ENCODE data around the gene ARSI.
A peak's percentile ranks its signal among the peaks of the same experiment; 100 is the strongest.

Gene ARSI

GRCh38 chr5:150306775-150307174 is 4.1 kb upstream of the ARSI start:
- no peak for DNase-seq

DNA sequence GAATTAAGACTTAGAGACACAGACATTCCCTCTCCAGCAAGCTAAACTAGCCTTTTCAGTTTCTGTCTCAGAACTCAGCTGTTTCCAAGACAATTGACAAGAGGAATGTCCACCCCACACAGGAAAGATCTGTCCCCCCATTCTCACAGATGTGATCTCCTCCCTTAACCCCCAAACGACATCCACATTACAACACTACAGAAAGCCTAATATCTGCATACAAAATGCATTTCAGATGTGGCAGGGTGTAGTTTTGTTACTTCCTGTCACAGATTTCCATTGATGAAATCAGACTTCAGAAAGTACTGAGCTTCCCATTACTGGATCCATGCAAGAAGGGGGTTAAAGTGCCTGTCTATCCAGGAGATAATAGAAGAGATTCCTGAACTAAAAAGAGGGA is 2.9 kb upstream of the ARSI start:
- DNase-seq = no peak

- DNase-seq = no peak
Observed at GRCh38 chr5:150305095-150305494, 2.4 kb upstream of the ARSI start.

GRCh38 chr5:150304481-150305081 is 1.9 kb upstream of the ARSI start:
- no peak for DNase-seq

DNA sequence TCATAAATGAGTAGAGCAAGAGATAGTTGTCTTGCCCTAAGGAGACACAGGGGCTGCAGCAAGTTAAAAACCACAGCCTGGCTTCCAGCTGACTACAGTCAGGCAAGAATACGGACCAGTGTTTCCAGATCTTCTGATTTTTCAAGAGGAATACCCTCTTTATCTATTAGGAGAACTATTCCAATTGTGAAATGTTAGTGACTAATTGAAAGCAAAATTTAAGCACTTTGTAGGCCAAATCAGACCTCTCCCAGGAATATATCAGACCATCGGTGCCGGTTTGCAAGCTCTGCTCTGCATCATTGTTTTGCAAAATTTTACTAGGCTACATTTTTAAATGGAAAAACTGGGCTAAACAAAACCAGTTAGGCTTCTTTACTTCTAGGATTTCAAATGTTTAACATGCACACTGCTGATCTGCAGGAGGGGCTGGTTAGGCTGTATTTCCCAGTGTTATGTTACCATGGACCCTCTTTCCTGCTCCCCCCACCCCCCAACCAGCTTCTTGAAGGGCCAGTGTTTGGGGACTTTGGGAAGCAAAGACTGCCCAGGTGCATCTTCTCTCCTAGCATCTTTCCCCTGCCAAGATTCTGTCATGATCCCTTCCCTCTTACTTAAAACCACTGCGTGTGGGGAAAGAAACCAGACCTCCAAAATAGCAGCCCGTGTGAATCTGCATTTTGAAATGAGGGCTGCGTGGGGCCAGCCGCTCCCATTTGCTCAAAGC is 1.1 kb upstream of the ARSI start:
- DNase-seq = no peak

- no peak for DNase-seq
Observed at GRCh38 chr5:150303070-150303615, 438 bp upstream of the ARSI start.

GRCh38 chr5:150301901-150302300 is 804 bp downstream of the ARSI start:
- DNase-seq = no peak

DNA sequence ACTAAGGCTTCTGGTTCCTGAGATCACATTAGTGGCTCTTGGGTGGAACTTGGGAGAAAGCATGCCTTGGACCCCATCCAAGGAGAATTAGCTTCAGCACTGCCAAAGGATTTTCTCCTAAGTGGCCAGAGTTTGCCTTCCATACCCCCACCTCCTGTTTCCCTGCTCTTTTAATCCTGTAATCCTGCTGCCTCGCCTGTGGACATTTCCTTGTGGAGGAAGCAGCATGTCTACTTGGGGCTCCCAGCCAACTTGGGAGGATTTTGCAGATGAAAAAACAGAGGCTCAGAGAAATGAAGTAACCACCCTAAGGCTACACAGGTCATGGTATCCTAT is 1.6 kb downstream of the ARSI start:
- no peak for DNase-seq

GRCh38 chr5:150300496-150301169 is 2.1 kb downstream of the ARSI start:
- no peak for DNase-seq

DNA sequence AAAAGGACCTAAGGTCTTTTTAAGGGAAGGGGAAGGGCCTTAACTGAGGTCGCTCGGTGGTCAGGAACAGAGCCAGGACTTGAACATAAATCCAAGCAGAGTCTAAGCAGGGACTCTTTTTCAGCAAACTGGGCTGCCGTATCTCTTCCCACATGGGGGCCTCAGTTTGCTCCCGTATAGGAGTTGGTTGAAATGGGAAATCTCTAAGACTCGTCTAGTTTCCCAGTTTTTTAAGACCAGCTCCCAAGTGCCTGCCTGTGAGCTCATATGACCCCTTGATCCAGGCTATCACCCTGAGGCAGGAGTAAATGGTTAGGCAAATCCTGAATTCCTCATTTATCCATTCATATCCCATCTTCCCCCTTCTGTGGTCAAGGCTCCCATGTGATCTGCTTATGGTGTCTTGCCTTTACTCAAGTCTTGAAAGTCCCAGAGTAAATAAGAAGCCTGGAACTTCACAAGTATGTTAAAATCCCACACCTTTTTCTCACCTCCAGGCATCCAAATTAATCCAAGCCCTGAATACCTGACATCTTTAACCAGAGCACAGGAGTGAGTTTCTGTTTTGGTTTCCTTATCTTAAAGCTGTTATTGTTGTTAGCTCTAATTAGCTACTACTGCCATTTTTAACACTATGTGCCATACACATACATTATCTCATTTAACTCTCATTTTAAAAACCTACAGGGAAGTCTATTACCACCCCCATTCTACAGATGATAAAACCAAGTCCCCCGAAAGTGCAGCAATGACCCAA is 3.0 kb downstream of the ARSI start:
- no peak for DNase-seq

GRCh38 chr5:150298701-150299451 is 3.8 kb downstream of the ARSI start:
- DNase-seq = peak; percentile 27 to 56 (median 43)

- DNase-seq = no peak
Observed at GRCh38 chr5:150297934-150298595, 4.6 kb downstream of the ARSI start.

DNA sequence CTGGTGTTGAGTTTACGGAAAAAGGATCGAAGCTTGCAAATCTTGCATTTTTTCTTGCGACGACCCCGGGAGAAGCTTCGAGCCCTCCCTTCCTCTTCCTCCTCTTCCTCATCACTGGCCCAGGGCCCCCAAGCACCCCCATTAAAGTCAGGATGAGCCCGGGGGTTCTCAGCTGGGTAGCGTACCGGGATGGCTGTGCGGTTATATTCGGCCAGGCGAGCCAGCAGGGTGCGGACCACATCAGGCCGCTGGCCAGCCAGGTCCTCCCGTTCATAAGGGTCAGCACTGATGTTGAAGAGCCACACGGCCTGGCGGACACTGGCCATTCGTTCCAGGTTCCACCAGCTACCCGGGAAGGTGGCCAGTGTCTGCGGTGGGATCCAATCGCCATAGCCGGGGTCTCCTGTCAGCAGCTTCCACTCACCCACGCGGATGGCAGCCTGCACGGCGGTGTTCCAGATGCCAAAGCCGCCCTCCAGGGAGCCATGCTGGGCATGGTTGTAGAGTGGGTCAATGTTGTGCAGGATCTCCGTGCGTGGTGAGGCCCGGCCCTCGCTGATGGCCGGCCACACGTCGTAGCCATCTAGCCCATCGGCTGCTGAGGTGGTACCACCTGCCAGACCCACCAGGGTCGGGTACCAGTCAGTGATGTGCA is 5.3 kb downstream of the ARSI start:
- DNase-seq = no peak

GRCh38 chr5:150296496-150296895 is 6.2 kb downstream of the ARSI start:
- DNase-seq = no peak

DNA sequence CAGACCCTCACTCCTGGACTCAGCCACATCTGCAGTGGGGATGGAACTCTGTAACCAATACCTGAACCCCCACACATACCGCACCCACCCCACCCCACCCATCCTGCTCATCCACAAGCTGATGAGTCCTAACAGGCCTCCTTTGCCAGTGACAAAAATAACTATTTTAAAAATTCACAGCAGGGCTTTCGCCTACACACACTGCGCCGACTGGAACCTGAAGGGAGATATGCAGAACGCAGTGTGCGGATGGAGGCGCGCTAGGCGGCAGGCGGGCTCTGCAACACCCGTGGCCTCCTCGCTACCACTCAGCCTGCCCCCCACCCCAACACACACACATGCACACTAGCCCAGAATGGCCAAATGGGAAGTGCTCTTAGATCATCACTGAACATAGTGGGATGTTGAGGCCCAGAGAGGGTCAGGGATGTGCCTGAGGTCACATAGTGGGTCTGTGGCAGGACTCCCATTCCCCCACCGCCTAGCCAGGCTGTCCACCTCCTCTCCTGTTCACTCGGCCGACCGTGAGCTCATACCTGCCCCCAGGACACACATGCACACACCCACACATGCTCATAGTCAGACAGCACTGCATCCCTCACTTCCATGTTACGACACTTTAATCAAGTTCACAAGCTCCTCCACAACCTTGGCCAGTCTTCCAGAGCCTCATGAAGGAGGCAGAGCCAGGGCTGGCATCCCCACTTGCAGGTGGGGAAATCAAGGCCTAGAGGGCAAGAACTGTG is 6.8 kb downstream of the ARSI start:
- DNase-seq = no peak

- peak; percentile 80 to 92 (median 84) for DNase-seq
Observed at GRCh38 chr5:150295172-150295634, 7.5 kb downstream of the ARSI start.

DNA sequence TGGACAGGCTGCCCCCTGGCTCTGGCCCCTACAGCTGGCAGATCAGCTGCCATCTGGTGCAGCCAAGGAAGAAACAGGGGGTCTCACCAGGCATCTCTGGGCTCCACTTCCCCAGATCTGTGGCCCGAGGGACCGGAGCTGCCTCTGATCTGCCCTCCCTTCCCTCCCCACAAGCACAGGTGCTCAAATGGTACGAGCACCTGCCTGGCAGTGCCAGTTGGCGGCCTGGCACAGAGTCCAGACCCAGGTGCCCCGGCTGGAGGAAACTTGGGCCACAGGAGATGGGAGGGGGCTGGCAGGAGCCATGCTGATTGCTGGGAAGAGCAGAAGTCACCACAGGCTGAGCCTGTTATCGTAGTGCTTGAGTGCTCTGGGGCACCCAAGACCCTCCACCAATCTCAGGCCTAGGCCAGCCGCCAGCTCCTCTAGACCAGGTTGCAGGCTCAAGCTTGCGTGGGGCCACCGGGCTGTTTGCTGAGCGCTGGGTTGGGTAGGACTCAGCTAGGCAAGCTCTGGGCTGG is 8.1 kb downstream of the ARSI start:
- DNase-seq = no peak

- no peak for DNase-seq
Observed at GRCh38 chr5:150293091-150293941, 9.4 kb downstream of the ARSI start.
